AG09319 (cell line): ENCODE results near the gene LNP1.

Experiments used
- DNase-seq: peaks from one replicate; pipeline ENCODE4 v3.0.0-alpha.2; 2010; ENCODE audit warnings: low read depth; ENCODE audit errors: extremely low read depth
- TF ChIP-seq, protein P1 (sequence below): IDR thresholded peaks from 2 replicates; pipeline ENCODE4 v1.5.1; 2011; ENCODE audit warnings: low read depth, mild to moderate bottlenecking, inconsistent platforms, low read length, moderate library complexity

Gene LNP1

DNA sequence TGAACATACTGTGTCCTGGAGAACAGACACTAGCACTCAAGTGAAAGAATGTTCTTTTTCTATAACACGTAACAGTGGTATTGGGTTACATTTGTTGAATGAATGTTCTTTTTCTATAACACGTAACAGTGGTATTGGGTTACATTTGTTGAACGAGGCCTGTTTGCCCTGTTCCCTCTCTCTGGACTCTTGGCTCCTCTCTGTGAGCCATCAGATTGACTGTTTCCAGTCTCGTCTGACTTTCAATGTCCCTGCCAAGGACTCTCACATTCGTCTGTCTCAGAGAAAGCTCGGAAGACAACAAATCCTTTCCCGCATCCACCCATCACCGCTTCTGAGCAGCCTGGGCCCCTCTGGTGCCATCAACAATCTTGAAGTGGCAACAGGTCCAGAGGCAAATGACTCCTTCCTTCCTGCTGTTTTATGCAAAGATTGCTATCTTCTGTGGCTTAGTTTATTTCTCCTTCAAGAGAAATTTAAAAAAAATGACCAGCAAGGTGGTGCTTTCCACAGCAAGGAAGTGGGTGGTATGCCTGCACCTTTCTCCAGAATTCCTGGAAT, 99.1 kb downstream of the LNP1 start:
- DNase-seq = no peak
- TF ChIP-seq, protein P1, sequence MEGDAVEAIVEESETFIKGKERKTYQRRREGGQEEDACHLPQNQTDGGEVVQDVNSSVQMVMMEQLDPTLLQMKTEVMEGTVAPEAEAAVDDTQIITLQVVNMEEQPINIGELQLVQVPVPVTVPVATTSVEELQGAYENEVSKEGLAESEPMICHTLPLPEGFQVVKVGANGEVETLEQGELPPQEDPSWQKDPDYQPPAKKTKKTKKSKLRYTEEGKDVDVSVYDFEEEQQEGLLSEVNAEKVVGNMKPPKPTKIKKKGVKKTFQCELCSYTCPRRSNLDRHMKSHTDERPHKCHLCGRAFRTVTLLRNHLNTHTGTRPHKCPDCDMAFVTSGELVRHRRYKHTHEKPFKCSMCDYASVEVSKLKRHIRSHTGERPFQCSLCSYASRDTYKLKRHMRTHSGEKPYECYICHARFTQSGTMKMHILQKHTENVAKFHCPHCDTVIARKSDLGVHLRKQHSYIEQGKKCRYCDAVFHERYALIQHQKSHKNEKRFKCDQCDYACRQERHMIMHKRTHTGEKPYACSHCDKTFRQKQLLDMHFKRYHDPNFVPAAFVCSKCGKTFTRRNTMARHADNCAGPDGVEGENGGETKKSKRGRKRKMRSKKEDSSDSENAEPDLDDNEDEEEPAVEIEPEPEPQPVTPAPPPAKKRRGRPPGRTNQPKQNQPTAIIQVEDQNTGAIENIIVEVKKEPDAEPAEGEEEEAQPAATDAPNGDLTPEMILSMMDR = no peak

DNA sequence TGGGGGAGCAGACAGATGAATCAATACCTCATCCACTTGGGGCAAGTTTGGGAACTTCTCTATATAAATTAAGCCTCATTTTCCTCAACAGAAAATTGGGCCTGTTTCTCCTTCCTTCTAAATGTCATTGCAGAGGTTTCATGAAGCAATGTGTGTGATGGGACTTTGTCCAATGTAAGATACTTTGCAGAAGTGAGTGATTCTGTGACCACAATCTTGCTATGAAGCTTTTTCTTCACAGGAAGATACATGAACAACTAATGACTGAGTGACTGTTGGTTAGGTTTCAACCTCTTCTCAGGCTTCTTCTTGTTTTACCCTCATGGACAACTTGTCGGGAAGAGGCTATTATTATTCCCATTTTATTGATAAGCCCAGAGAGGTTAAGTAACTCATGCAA, 102.1 kb downstream of the LNP1 start:
- DNase-seq = no peak
- TF ChIP-seq, protein P1 = no peak
